Measurements from ENCODE around the gene ELAPOR1.
A peak's percentile ranks its signal among the peaks of the same experiment; 100 is the strongest.

The ELAPOR1 gene

DNA sequence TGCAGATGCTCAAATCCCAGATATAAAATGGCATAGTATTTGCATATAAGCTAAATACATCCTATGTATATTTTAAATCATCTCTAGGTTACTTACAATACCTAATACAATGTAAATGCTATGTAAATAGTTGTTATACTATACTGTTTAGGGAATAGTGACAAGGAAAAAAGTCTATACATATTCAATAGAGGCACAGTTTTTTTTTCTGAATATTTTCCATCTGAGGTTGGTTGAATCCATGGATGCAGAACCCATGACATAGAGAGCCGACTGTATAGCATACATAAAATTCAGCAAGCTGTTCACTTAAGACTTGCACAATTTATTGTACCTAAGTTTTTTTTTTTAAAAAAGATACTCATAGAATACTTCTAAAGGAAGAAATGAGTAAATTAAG, 44.6 kb upstream of the ELAPOR1 start:
- TF ChIP-seq POLR2AphosphoS5 (IDR thresholded peaks at IDR 0.05; ENCODE audit: low read depth) (no peak), REST (IDR thresholded peaks at IDR 0.05; ENCODE audit: insufficient replicate concordance, low read depth) (no peak), GABPA (IDR thresholded peaks at IDR 0.05; ENCODE audit: low read depth) (no peak), SPI1 (IDR thresholded peaks at IDR 0.05; ENCODE audit: borderline replicate concordance, low read depth) (no peak), CTCF (IDR thresholded peaks at IDR 0.05; ENCODE audit: insufficient read depth, low read length) (no peak)
- Histone ChIP-seq H3K4me3 (replicated peaks; ENCODE audit: insufficient read depth, low read length) (no peak overlapping the region), H3K27me3 (ENCODE audit: insufficient read depth, poor library complexity, severe bottlenecking) (no peaks in the 10 kb centered on the region), H3K27ac (replicated peaks) (no peak overlapping the region)
- DNase-seq (ENCODE audit: low read depth in 1 of 2, low spot score in 1 of 2), result no peak

GRCh38 chr1:109075531-109076490, 38.1 kb upstream of the ELAPOR1 start, which contains the start of gene TAF13:
TAF13 (minus strand) TSS chr1:109076003; CDS start chr1:109075947, 56 bp downstream.
- peak; percentile 90 for TF ChIP-seq POLR2AphosphoS5 (IDR thresholded peaks at IDR 0.05; ENCODE audit: low read depth)
- TF ChIP-seq GABPA (IDR thresholded peaks at IDR 0.05; ENCODE audit: low read depth), result peak; percentile 94
- TF ChIP-seq SPI1 (IDR thresholded peaks at IDR 0.05; ENCODE audit: borderline replicate concordance, low read depth), result no peak; the same call in 1 of the 2 replicates
- peak; percentile 48 for TF ChIP-seq REST (IDR thresholded peaks at IDR 0.05; ENCODE audit: insufficient replicate concordance, low read depth)
- TF ChIP-seq CTCF (IDR thresholded peaks at IDR 0.05; ENCODE audit: insufficient read depth, low read length), result no peak

GRCh38 chr1:109078317-109078716, 35.6 kb upstream of the ELAPOR1 start:
- Histone ChIP-seq H3K4me3 (replicated peaks; ENCODE audit: insufficient read depth, low read length) (no peak overlapping the region), H3K27ac (replicated peaks) (no peak overlapping the region), H3K27me3 (ENCODE audit: insufficient read depth, poor library complexity, severe bottlenecking) (no peaks in the 10 kb centered on the region)
- TF ChIP-seq GABPA (IDR thresholded peaks at IDR 0.05; ENCODE audit: low read depth) (no peak), CTCF (IDR thresholded peaks at IDR 0.05; ENCODE audit: insufficient read depth, low read length) (no peak), SPI1 (IDR thresholded peaks at IDR 0.05; ENCODE audit: borderline replicate concordance, low read depth) (no peak)
- no peak for DNase-seq (ENCODE audit: low read depth in 1 of 2, low spot score in 1 of 2)

More at GRCh38 chr1:109075531-109076490, 38.1 kb upstream of the ELAPOR1 start, which contains the start of gene TAF13:
- Histone ChIP-seq H3K4me3 (replicated peaks; ENCODE audit: insufficient read depth, low read length) (peak within 1 kb of the TSS; percentile 54), H3K27ac (replicated peaks) (peak within 1 kb of the TSS; percentile 70), H3K27me3 (ENCODE audit: insufficient read depth, poor library complexity, severe bottlenecking) (no peaks in the 10 kb centered on the region)
- DNase-seq (ENCODE audit: low read depth in 1 of 2, low spot score in 1 of 2), result peak; percentile 89 to 93

All from HL-60 (cell line).